Measurements from ENCODE around the gene SMYD3. TPM values are rescaled to one million over a fixed set of nuclear protein-coding genes. Genes with fewer than 3 reads are reported as not detected.

The SMYD3 gene
- total RNA-seq, 3 donors from 2014 or later = 16.3 to 18.0 (median 16.4) TPM

DNA sequence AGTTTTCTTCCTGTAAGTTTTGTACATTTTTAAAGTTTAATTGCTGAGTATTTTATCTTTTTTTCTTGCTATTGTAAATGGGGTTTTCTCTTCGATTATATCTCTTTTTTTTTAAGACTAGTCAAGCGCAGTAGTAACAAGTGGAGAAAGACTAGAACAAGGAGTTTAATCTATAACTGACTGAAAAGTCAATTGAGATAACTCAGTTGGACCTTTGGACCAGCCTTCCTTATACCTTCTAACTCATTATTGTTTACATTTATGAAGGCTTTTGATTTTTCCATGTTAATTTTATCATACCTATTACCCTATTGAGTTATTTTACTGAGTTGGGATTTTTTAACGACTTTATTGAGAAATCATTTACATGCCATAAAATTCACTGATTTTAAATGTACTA lies 81.2 kb downstream of the SMYD3 start:
- H3K4me1 ChIP-seq (ENCODE audit: low read depth) = peaks cover 3% of the 10 kb centered on the region
- no peak for DNase-seq
- no peaks in the 10 kb centered on the region for H3K36me3 ChIP-seq (ENCODE audit: low read depth)
- H3K4me3 ChIP-seq = no peak overlapping the region
- intact Hi-C loops (cut with DNase I, micrococcal nuclease) = no loop called here
- ATAC-seq = peak; percentile 37
- no peaks in the 10 kb centered on the region for H3K9me3 ChIP-seq
- TF ChIP-seq, protein P1, sequence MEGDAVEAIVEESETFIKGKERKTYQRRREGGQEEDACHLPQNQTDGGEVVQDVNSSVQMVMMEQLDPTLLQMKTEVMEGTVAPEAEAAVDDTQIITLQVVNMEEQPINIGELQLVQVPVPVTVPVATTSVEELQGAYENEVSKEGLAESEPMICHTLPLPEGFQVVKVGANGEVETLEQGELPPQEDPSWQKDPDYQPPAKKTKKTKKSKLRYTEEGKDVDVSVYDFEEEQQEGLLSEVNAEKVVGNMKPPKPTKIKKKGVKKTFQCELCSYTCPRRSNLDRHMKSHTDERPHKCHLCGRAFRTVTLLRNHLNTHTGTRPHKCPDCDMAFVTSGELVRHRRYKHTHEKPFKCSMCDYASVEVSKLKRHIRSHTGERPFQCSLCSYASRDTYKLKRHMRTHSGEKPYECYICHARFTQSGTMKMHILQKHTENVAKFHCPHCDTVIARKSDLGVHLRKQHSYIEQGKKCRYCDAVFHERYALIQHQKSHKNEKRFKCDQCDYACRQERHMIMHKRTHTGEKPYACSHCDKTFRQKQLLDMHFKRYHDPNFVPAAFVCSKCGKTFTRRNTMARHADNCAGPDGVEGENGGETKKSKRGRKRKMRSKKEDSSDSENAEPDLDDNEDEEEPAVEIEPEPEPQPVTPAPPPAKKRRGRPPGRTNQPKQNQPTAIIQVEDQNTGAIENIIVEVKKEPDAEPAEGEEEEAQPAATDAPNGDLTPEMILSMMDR (IDR thresholded peaks at IDR 0.05) = no peak

DNA sequence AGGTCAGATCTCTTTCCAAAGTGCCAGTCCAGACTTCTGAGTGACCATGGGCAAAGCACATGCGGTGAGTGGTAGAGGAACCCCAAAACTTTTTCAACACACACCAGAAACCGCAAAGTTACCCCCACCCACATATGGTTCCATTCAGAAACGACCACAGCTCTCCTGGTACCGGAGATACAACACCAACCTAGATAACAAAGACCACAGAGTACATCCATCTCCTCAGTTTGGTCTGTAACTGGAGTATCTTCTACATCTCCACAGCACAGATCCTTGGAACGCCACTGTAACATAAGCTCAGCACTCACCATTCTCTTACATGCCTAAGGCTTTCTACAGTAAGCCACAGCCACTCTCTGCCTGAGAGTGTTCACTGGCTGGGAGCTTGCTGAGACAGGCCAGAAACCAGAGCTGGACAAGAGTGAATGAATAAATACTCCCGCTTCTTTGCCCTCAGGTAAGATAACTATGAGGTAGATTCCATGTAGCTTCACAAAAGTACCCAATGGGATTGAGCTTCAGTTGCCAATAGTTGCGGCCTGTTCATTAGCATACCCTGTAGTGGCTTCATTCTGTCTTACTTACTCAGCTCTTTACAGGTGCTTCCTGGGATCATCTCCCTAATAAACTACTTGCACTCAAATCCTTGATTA lies 81.8 kb downstream of the SMYD3 start:
- Histone ChIP-seq H3K4me3 (no peak overlapping the region), H3K9me3 (no peaks in the 10 kb centered on the region), H3K36me3 (ENCODE audit: low read depth) (no peaks in the 10 kb centered on the region), H3K4me1 (ENCODE audit: low read depth) (peaks cover 3% of the 10 kb centered on the region)
- intact Hi-C loops (cut with DNase I, micrococcal nuclease) = no loop called here
- no peak for DNase-seq
- TF ChIP-seq, protein P1 (IDR thresholded peaks at IDR 0.05) = no peak
- no peak for ATAC-seq

DNA sequence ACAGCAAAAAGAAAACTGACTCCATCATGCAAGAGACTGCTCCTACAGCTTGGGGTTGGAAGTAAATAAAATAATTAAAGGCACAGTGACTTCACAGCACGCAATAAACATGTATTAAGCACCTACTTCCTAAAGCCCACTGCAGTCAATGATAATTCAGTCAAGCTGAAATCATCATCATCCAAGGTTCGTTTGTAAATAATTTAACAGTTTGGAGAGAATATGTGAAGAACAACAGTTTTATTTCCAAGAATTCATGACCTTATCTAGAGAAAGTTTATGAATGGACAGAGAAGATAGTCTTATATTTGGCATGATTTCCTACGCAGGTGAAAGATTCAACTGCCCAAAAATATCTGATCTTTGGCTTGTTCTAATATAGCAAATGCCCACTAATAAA lies 86.8 kb downstream of the SMYD3 start:
- Histone ChIP-seq H3K36me3 (ENCODE audit: low read depth) (no peaks in the 10 kb centered on the region), H3K4me1 (ENCODE audit: low read depth) (no peaks in the 10 kb centered on the region), H3K9me3 (peaks cover 8% of the 10 kb centered on the region), H3K4me3 (no peak overlapping the region)
- TF ChIP-seq, protein P1 (IDR thresholded peaks at IDR 0.05) = no peak
- intact Hi-C loops (cut with DNase I, micrococcal nuclease) = no loop called here
- ATAC-seq = no peak
- DNase-seq = no peak

DNA sequence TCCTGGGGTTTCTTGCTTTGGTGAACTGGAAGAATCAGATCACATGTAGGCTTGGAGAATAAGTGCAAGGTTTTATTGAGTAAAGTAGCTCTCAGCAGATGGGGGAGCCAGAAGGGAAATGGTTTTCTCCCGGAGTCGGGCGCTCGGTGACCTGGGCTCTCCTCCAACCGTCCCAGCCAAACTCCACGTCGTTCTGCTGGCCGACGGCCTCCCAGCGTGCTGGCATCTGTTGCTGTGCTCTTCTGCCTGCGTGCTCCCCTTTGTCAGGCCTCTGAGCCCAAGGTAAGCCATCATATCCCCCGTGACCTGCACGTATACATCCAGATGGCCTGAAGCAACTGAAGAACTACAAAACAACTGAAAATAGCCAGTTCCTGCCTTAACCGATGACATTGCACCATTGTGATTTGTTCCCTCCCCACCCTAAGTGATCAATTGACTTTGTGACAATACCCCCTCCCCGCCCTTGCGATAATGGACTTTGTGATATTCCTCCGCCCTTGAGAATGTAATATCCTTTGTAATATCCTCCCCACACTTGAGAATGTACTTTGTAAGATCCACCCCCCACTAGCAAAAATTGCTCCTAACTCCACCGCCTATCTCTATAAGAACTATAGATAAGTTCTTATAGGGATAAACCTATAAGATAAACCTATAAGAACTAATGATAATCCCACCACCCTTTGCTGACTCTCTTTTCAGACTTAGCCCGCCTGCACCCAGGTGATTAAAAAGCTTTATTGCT lies 88.3 kb downstream of the SMYD3 start:
- H3K9me3 ChIP-seq = peaks cover 8% of the 10 kb centered on the region
- intact Hi-C loops (cut with DNase I, micrococcal nuclease) = no loop called here
- TF ChIP-seq, protein P1 (IDR thresholded peaks at IDR 0.05) = no peak
- no peak for ATAC-seq
- no peaks in the 10 kb centered on the region for H3K4me1 ChIP-seq (ENCODE audit: low read depth)
- no peak for DNase-seq
- no peak overlapping the region for H3K4me3 ChIP-seq
- no peaks in the 10 kb centered on the region for H3K36me3 ChIP-seq (ENCODE audit: low read depth)

DNA sequence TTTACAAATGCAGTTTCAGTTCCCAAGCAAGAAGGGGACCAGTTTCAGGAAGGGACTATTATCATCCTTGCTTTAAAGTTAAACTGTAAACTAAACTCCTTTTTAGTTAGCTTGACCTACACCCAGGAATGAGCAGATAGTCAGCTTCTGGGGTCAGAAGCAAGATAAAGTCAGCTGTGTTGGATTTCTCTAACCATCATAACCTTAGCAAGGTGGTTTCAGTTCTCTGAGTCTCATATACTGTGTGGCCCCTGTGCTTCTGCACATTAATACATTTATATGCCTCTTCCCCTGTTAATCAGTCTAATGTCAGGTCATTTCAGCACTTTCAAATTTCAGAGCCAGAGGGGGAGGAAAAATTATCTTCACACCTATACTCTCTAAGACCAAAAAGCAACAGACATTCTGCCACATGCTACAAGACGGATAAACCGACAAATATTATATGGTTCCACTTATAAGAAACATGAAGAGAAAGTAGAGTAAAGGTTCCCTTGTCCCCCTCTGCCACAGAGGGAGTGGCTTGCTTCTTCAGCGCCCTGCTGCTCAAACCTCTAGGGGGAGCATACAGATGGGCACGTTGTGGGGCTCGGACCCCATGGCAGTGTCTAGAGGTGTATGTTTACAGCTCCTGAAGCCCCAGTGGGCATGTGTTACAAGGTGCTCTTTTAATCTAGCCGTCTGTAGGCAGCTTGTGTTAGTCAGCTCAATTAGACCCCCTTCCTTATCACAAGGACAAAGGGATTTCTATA lies 89.1 kb downstream of the SMYD3 start:
- ATAC-seq (no peak), DNase-seq (no peak)
- no peak overlapping the region for H3K4me3 ChIP-seq
- H3K36me3 ChIP-seq (ENCODE audit: low read depth) = no peaks in the 10 kb centered on the region
- H3K9me3 ChIP-seq = peaks cover 8% of the 10 kb centered on the region
- intact Hi-C loops (cut with DNase I, micrococcal nuclease) = no loop called here
- H3K4me1 ChIP-seq (ENCODE audit: low read depth) = no peaks in the 10 kb centered on the region
- TF ChIP-seq, protein P1 (IDR thresholded peaks at IDR 0.05) = no peak

Data from mucosa of descending colon (tissue), 3 donors.